HG03558 (cell line): ENCODE measurements around the gene HPCAL1.

ENCODE experiments used
- ATAC-seq: cut with Tn5 transposase; IDR thresholded peaks from one replicate; pipeline ENCODE4 v1.9.1; 2021; ENCODE audit warnings: moderate number of reproducible peaks; ENCODE audit not compliant: unreplicated experiment; ENCODE audit errors: extremely low read depth

Gene HPCAL1

GRCh38 chr2:10300328-10300920 is 2.3 kb upstream of the HPCAL1 start:
- ATAC-seq, result no peak

- ATAC-seq, result no peak
Measured at GRCh38 chr2:10300997-10301940, 1.4 kb upstream of the HPCAL1 start.

GRCh38 chr2:10301941-10302478 is 694 bp upstream of the HPCAL1 start:
- ATAC-seq, result no peak

- ATAC-seq, result no peak
Measured at GRCh38 chr2:10303181-10303693, 533 bp downstream of the HPCAL1 start.

- ATAC-seq, result no peak
Measured at GRCh38 chr2:10303694-10304378, 1.1 kb downstream of the HPCAL1 start.

GRCh38 chr2:10304458-10305253 is 2.0 kb downstream of the HPCAL1 start:
- no peak for ATAC-seq

- no peak for ATAC-seq
Measured at GRCh38 chr2:10305254-10305635, 2.5 kb downstream of the HPCAL1 start.

GRCh38 chr2:10305715-10306114 is 3.0 kb downstream of the HPCAL1 start:
- ATAC-seq, result no peak

GRCh38 chr2:10306901-10307463 is 4.3 kb downstream of the HPCAL1 start:
- ATAC-seq, result no peak

- no peak for ATAC-seq
Measured at GRCh38 chr2:10307561-10308156, 5.0 kb downstream of the HPCAL1 start.

- ATAC-seq, result no peak
Measured at GRCh38 chr2:10308866-10309265, 6.2 kb downstream of the HPCAL1 start.

- ATAC-seq, result no peak
Measured at GRCh38 chr2:10309286-10309685, 6.6 kb downstream of the HPCAL1 start.

- no peak for ATAC-seq
Measured at GRCh38 chr2:10310309-10310888, 7.7 kb downstream of the HPCAL1 start.

- ATAC-seq, result no peak
Measured at GRCh38 chr2:10311736-10312135, 9.0 kb downstream of the HPCAL1 start.

GRCh38 chr2:10312437-10312957 is 9.8 kb downstream of the HPCAL1 start:
- ATAC-seq, result no peak

GRCh38 chr2:10316336-10316735 is 13.6 kb downstream of the HPCAL1 start:
- no peak for ATAC-seq

GRCh38 chr2:10316860-10317259 is 14.2 kb downstream of the HPCAL1 start:
- no peak for ATAC-seq

- no peak for ATAC-seq
Measured at GRCh38 chr2:10317646-10318045, 14.9 kb downstream of the HPCAL1 start.

GRCh38 chr2:10318345-10318744 is 15.6 kb downstream of the HPCAL1 start:
- no peak for ATAC-seq
